H9 (cell line): ENCODE data around the gene GID8. TPM values are rescaled to one million over a fixed set of nuclear protein-coding genes. Genes with fewer than 3 reads are reported as not detected.
"Not testable (repeated sequence)": the region's sequence is repeated elsewhere in the genome, so short reads cannot be mapped to it uniquely, and the experiment has no call there.

ENCODE experiments used
- DNase-seq: peaks from one replicate; pipeline ENCODE4 v3.0.0-alpha.2; 2017
- H2AFZ ChIP-seq: one replicate; pipeline ENCODE4 v1.6.1; 2013; ENCODE audit warnings: mild to moderate bottlenecking, low read length, control low read depth, moderate library complexity
- H2AK5ac ChIP-seq: 2 replicates; pipeline ENCODE4 v1.6.1; 2013; ENCODE audit warnings: low read length, control low read depth, mixed read lengths; ENCODE audit not compliant: insufficient read length
- H2BK120ac ChIP-seq: one replicate; pipeline ENCODE4 v1.6.1; 2013; ENCODE audit warnings: low read depth, mild to moderate bottlenecking, low read length, control low read depth, inconsistent platforms; ENCODE audit not compliant: poor library complexity, severe bottlenecking
- H2BK12ac ChIP-seq: 2 replicates; pipeline ENCODE4 v1.6.1; 2013; ENCODE audit warnings: low read length, control low read depth, mixed read lengths, low read depth; ENCODE audit not compliant: insufficient read length
- H2BK15ac ChIP-seq: 2 replicates; pipeline ENCODE4 v1.6.1; 2013; ENCODE audit warnings: low read depth, low read length, control low read depth
- H2BK20ac ChIP-seq: one replicate; pipeline ENCODE4 v1.6.1; 2013; ENCODE audit warnings: low read depth, mild to moderate bottlenecking, low read length, control low read depth, inconsistent platforms; ENCODE audit not compliant: poor library complexity, severe bottlenecking
- H2BK5ac ChIP-seq: 2 replicates; pipeline ENCODE4 v1.6.1; 2013; ENCODE audit warnings: low read length, control low read depth, mixed read lengths; ENCODE audit not compliant: insufficient read length
- H3K14ac ChIP-seq: 2 replicates; pipeline ENCODE4 v1.6.1; 2013; ENCODE audit warnings: low read length, control low read depth; ENCODE audit not compliant: insufficient read depth
- H3K18ac ChIP-seq: 2 replicates; pipeline ENCODE4 v1.6.1; 2013; ENCODE audit warnings: low read depth, mild to moderate bottlenecking, mixed read lengths, low read length, control low read depth; ENCODE audit not compliant: insufficient read length
- H3K23ac ChIP-seq: 2 replicates; pipeline ENCODE4 v1.6.1; 2013; ENCODE audit warnings: low read length, control low read depth, mixed read lengths, low read depth; ENCODE audit not compliant: insufficient read length
- H3K23me2 ChIP-seq: 2 replicates; pipeline ENCODE4 v1.6.1; 2013; ENCODE audit warnings: low read depth, mild to moderate bottlenecking, mixed read lengths, low read length, control low read depth; ENCODE audit not compliant: insufficient read length, poor library complexity, severe bottlenecking
- H3K27ac ChIP-seq: 2 replicates; pipeline ENCODE4 v1.5.1; 2013; ENCODE audit warnings: low read length, control low read depth, mixed read lengths, low read depth; ENCODE audit not compliant: insufficient read length
- H3K27me3 ChIP-seq: 2 replicates; pipeline ENCODE4 v1.6.1; 2013; ENCODE audit warnings: low read length, control low read depth, inconsistent platforms; ENCODE audit not compliant: insufficient read depth
- H3K4ac ChIP-seq: 2 replicates; pipeline ENCODE4 v1.6.1; 2013; ENCODE audit warnings: low read depth, mild to moderate bottlenecking, control low read depth, inconsistent platforms, low read length, moderate library complexity
- H3K4me1 ChIP-seq: 2 replicates; pipeline ENCODE4 v1.6.1; 2013; ENCODE audit warnings: low read length, control low read depth, inconsistent platforms; ENCODE audit not compliant: insufficient read depth
- H3K4me2 ChIP-seq: 2 replicates; pipeline ENCODE4 v1.6.1; 2013; ENCODE audit warnings: low read length, control low read depth, mixed read lengths; ENCODE audit not compliant: insufficient read length, insufficient read depth
- H3K56ac ChIP-seq: 2 replicates; pipeline ENCODE4 v1.6.1; 2013; ENCODE audit warnings: low read depth, mild to moderate bottlenecking, mixed read lengths, low read length, control low read depth; ENCODE audit not compliant: insufficient read length
- H3K79me1 ChIP-seq: 2 replicates; pipeline ENCODE4 v1.6.1; 2013; ENCODE audit warnings: low read depth, mild to moderate bottlenecking, moderate library complexity, low read length, control low read depth, inconsistent platforms; ENCODE audit not compliant: insufficient read depth, poor library complexity, severe bottlenecking
- H3K79me2 ChIP-seq: 2 replicates; pipeline ENCODE4 v1.6.1; 2013; ENCODE audit warnings: low read length, control low read depth, inconsistent platforms; ENCODE audit not compliant: insufficient read depth
- H3K9ac ChIP-seq: 2 replicates; pipeline ENCODE4 v1.6.1; 2013; ENCODE audit warnings: low read length, control low read depth, mixed read lengths; ENCODE audit not compliant: insufficient read length; ENCODE audit errors: extremely low read depth
- H3K9me3 ChIP-seq: one replicate; pipeline ENCODE4 v1.6.1; 2013; ENCODE audit warnings: low read depth, low read length, inconsistent platforms; ENCODE audit not compliant: control insufficient read depth
- H3T11ph ChIP-seq: one replicate; pipeline ENCODE4 v1.6.1; 2013; ENCODE audit warnings: mild to moderate bottlenecking, low read length, control low read depth, inconsistent platforms
- H4K20me1 ChIP-seq: one replicate; pipeline ENCODE4 v1.6.1; 2013; ENCODE audit not compliant: control insufficient read depth, insufficient read length, insufficient read depth
- H4K5ac ChIP-seq: 2 replicates; pipeline ENCODE4 v1.6.1; 2013; ENCODE audit warnings: low read depth, mild to moderate bottlenecking, mixed read lengths, low read length, control low read depth; ENCODE audit not compliant: insufficient read length
- H4K8ac ChIP-seq: replicated peaks from 2 replicates; pipeline ENCODE4 v1.6.1; 2013; ENCODE audit warnings: low read length, control low read depth, mixed read lengths, low read depth; ENCODE audit not compliant: insufficient read length
- H4K91ac ChIP-seq: 2 replicates; pipeline ENCODE4 v1.6.1; 2013; ENCODE audit warnings: low read depth, mild to moderate bottlenecking, moderate library complexity, mixed read lengths, low read length, control low read depth; ENCODE audit not compliant: insufficient read length
- H3K27ac Mint-ChIP-seq, 3 experiments: 2 replicates in 2 of 3; 3 replicates in 1 of 3; pipeline ENCODE4 v1.8.0; 2020 to 2021; ENCODE audit warnings: mixed read lengths in 3 of 3, mild to moderate bottlenecking in 1 of 3, moderate library complexity in 1 of 3
- H3K27me3 Mint-ChIP-seq: 2 replicates; pipeline ENCODE4 v1.8.0; 2021; ENCODE audit warnings: low read depth, mild to moderate bottlenecking, moderate library complexity, mixed read lengths
- H3K36me3 Mint-ChIP-seq, 3 experiments: 2 replicates in 2 of 3; 3 replicates in 1 of 3; pipeline ENCODE4 v1.8.0; 2020 to 2021; ENCODE audit warnings: low read depth in 3 of 3, mixed read lengths in 3 of 3; ENCODE audit not compliant: insufficient read depth in 1 of 3
- H3K4me1 Mint-ChIP-seq, 2 experiments: 2 replicates each; pipeline ENCODE4 v1.8.0; 2020; ENCODE audit warnings: mixed read lengths in 2 of 2
- H3K4me3 Mint-ChIP-seq, 2 experiments: 2 replicates in 1 of 2; 3 replicates in 1 of 2; pipeline ENCODE4 v1.8.0; 2020 to 2021; ENCODE audit warnings: mild to moderate bottlenecking in 2 of 2, mixed read lengths in 2 of 2, moderate library complexity in 1 of 2
- H3K9me3 Mint-ChIP-seq, 2 experiments: 2 replicates in 1 of 2; 3 replicates in 1 of 2; pipeline ENCODE4 v1.8.0; 2020; ENCODE audit warnings: mild to moderate bottlenecking in 2 of 2, mixed read lengths in 2 of 2, moderate library complexity in 1 of 2
- CTCF ChIP-seq: fragments of 200-600 bp; sonication (generic); conservative IDR thresholded peaks from 3 replicates; pipeline ENCODE4 v1.8.0; 2021; ENCODE audit warnings: antibody characterized with exemption, mild to moderate bottlenecking
- WGBS: extraction: QIAGEN DNeasy Blood & Tissue Kit; methylation state at CpG from one replicate; pipeline ENCODE4 v1.1.7; 2013; ENCODE audit warnings: missing lambda C conversion rate, low lambda C conversion rate, mixed read lengths; ENCODE audit not compliant: insufficient read length; ENCODE audit errors: extremely low coverage; 5-methylcytosine and 5-hydroxymethylcytosine counted together
- total RNA-seq: library from RNA; stranded (reverse); gene quantifications from 2 replicates; pipeline ENCODE4 v1.2.1, GENCODE V29; 2021

The GID8 gene
- total RNA-seq, 1 experiment from 2014 or later, result 60.9 TPM

- no CpG with 5 or more reads among the region's 14 CpGs for WGBS
- Histone ChIP-seq H3K23me2 (peaks cover 23% of the 10 kb centered on the region), H3K79me1 (no peaks in the 10 kb centered on the region), H2BK5ac (no peak overlapping the region), H3K9ac (no peak overlapping the region), H2BK20ac (no peak overlapping the region), H3K9me3 (no peaks in the 10 kb centered on the region), H2BK12ac (no peak overlapping the region), H3K23ac (no peak overlapping the region), H3K4me2 (no peak overlapping the region), H3K18ac (no peak overlapping the region), H4K20me1 (peaks cover 12% of the 10 kb centered on the region), H4K8ac (no peak overlapping the region), H3K27ac (no peak overlapping the region), H3T11ph (no peak overlapping the region), H3K79me2 (peaks cover 87% of the 10 kb centered on the region), H3K4ac (no peak overlapping the region), H2BK120ac (no peak overlapping the region), H4K5ac (no peak overlapping the region), H3K56ac (no peak overlapping the region), H3K27me3 (no peaks in the 10 kb centered on the region), H4K91ac (no peak overlapping the region), H3K4me1 (peaks cover 30% of the 10 kb centered on the region), H2AFZ (no peak overlapping the region), H2AK5ac (no peak overlapping the region), H3K14ac (peak overlapping the region; percentile 3; the same call in 1 of the 2 replicates), H2BK15ac (no peak overlapping the region)
- H3K36me3 Mint-ChIP-seq, result peaks cover 0 to 2% (median 0%) of the 10 kb centered on the region in 3 experiments; a peak in 2 of 7 replicates
- no peak overlapping the region for H3K4me3 Mint-ChIP-seq
- no peak for DNase-seq
- H3K27me3 Mint-ChIP-seq, result no peaks in the 10 kb centered on the region
- peaks cover 64 to 65% of the 10 kb centered on the region in 2 experiments for H3K4me1 Mint-ChIP-seq
- TF ChIP-seq CTCF, result no peak
- no peaks in the 10 kb centered on the region for H3K9me3 Mint-ChIP-seq
- peak overlapping the region in 2 of 3 experiments; percentile 14 to 75; a peak in 3 of 7 replicates for H3K27ac Mint-ChIP-seq
Measured at GRCh38 chr20:62922451-62922921, 15.5 kb upstream of the GID8 start.

- H3K23me2 ChIP-seq, result peaks cover 29% of the 10 kb centered on the region
- H2AFZ ChIP-seq, H3K36me3 Mint-ChIP-seq, H3K56ac ChIP-seq, H3K27me3 Mint-ChIP-seq, H3K27ac ChIP-seq, H3K79me1 ChIP-seq, H4K8ac ChIP-seq, H2AK5ac ChIP-seq, H3K18ac ChIP-seq, H2BK12ac ChIP-seq, H2BK20ac ChIP-seq, H2BK5ac ChIP-seq, H4K91ac ChIP-seq, H3K9me3 ChIP-seq, H3K27me3 ChIP-seq, H3K4me3 Mint-ChIP-seq, H3K9me3 Mint-ChIP-seq, H3K14ac ChIP-seq, H2BK120ac ChIP-seq, H4K5ac ChIP-seq, H3K9ac ChIP-seq, H3K4ac ChIP-seq, H2BK15ac ChIP-seq, H3K23ac ChIP-seq, H3T11ph ChIP-seq: not testable (repeated sequence)
- WGBS, result no CpG with 5 or more reads among the region's 17 CpGs
- peaks cover 12% of the 10 kb centered on the region for H4K20me1 ChIP-seq
- peaks cover 23% of the 10 kb centered on the region for H3K4me1 ChIP-seq
- H3K4me2 ChIP-seq, result peak overlapping the region; percentile 100
- H3K4me1 Mint-ChIP-seq, result peaks cover 64 to 65% of the 10 kb centered on the region in 2 experiments
- H3K27ac Mint-ChIP-seq, result 0 out of 7 replicates have a peak overlapping the region, but pooled peaks of 1 of the 3 experiments have one; percentile 14
- peaks cover 83% of the 10 kb centered on the region for H3K79me2 ChIP-seq
- peak; percentile 58 for DNase-seq
Measured at GRCh38 chr20:62923059-62923668, 14.8 kb upstream of the GID8 start.
